Immature natural killer cell (primary cell): ENCODE measurements around the gene NTRK1. TPM values are rescaled to one million over a fixed set of nuclear protein-coding genes. Genes with fewer than 3 reads are reported as not detected.

Experiments used
- DNase-seq, 3 donors: peaks; one replicate each; pipeline ENCODE4 v3.0.0; 2022; ENCODE audit warnings: mixed read lengths in 1 of 3
- H3K27ac Mint-ChIP-seq, 6 donors: one replicate each; pipeline ENCODE4 v1.8.0; 2020; ENCODE audit warnings: mixed read lengths in 6 of 6, mild to moderate bottlenecking in 5 of 6, inconsistent platforms in 4 of 6, moderate library complexity in 3 of 6
- H3K27me3 Mint-ChIP-seq, 3 donors: one replicate each; pipeline ENCODE4 v1.8.0; 2020 to 2021; ENCODE audit warnings: low read depth in 3 of 3, mild to moderate bottlenecking in 3 of 3, mixed read lengths in 3 of 3, moderate library complexity in 3 of 3, inconsistent platforms in 1 of 3
- H3K36me3 Mint-ChIP-seq, 3 donors: one replicate each; pipeline ENCODE4 v1.8.0; 2020; ENCODE audit warnings: mixed read lengths in 3 of 3, inconsistent platforms in 2 of 3, mild to moderate bottlenecking in 2 of 3
- H3K4me1 Mint-ChIP-seq, 2 donors: one replicate each; pipeline ENCODE4 v1.8.0; 2020; ENCODE audit warnings: inconsistent platforms in 2 of 2, mild to moderate bottlenecking in 2 of 2, mixed read lengths in 2 of 2, moderate library complexity in 1 of 2
- H3K4me3 Mint-ChIP-seq, 5 donors: one replicate each; pipeline ENCODE4 v1.8.0; 2020; ENCODE audit warnings: mild to moderate bottlenecking in 5 of 5, mixed read lengths in 5 of 5, inconsistent platforms in 3 of 5, moderate library complexity in 3 of 5
- H3K9me3 Mint-ChIP-seq, 6 donors: one replicate each; pipeline ENCODE4 v1.8.0; 2020; ENCODE audit warnings: mild to moderate bottlenecking in 6 of 6, mixed read lengths in 6 of 6, inconsistent platforms in 4 of 6, moderate library complexity in 3 of 6
- polyA plus RNA-seq, 3 donors: library from polyadenylated mRNA; unstranded; fragments of 300-500 nt; fragmentation: Illumina TruSeq; gene quantifications; one replicate each; pipeline ENCODE4 v1.2.3, GENCODE V29; 2021

NTRK1 gene
- polyA plus RNA-seq, 3 donors from 2014 or later, result 0.71 TPM; not detected in 2

- Mint-ChIP-seq H3K27me3 (peaks cover 21 to 29% (median 25%) of the 10 kb centered on the region in 3 donors), H3K4me3 (no peak overlapping the region), H3K4me1 (peaks cover 23 to 28% of the 10 kb centered on the region in 2 donors), H3K27ac (peak overlapping the region in 2 of 6 donors; percentile 12 to 58), H3K36me3 (no peaks in the 10 kb centered on the region), H3K9me3 (no peaks in the 10 kb centered on the region)
- no peak for DNase-seq
Observed at GRCh38 chr1:156842618-156843300, 17.9 kb upstream of the NTRK1 start.

GRCh38 chr1:156844102-156844501 is 16.6 kb upstream of the NTRK1 start:
- Mint-ChIP-seq H3K36me3 (no peaks in the 10 kb centered on the region), H3K4me3 (peak overlapping the region; percentile 51 to 72 (median 55)), H3K9me3 (no peaks in the 10 kb centered on the region), H3K27me3 (peaks cover 19 to 32% (median 29%) of the 10 kb centered on the region in 3 donors), H3K27ac (peak overlapping the region in 2 of 6 donors; percentile 36 to 74), H3K4me1 (peaks cover 29 to 35% of the 10 kb centered on the region in 2 donors)
- DNase-seq, result no peak

- no peak for DNase-seq
- Mint-ChIP-seq H3K4me3 (peak overlapping the region; percentile 38 to 73 (median 72)), H3K27me3 (peaks cover 18 to 32% (median 29%) of the 10 kb centered on the region in 3 donors), H3K36me3 (no peaks in the 10 kb centered on the region), H3K9me3 (no peaks in the 10 kb centered on the region), H3K4me1 (peaks cover 30 to 31% of the 10 kb centered on the region in 2 donors), H3K27ac (peak overlapping the region in 1 of 6 donors; percentile 60)
Observed at GRCh38 chr1:156844638-156845037, 16.0 kb upstream of the NTRK1 start.

GRCh38 chr1:156845055-156845952 is 15.4 kb upstream of the NTRK1 start:
- peaks cover 17 to 32% (median 30%) of the 10 kb centered on the region in 3 donors for H3K27me3 Mint-ChIP-seq
- peak; percentile 52 to 59 (median 55) for DNase-seq
- H3K36me3 Mint-ChIP-seq, result no peaks in the 10 kb centered on the region
- H3K27ac Mint-ChIP-seq, result peak overlapping the region in 2 of 6 donors; percentile 53 to 60
- no peaks in the 10 kb centered on the region for H3K9me3 Mint-ChIP-seq
- peak overlapping the region; percentile 38 to 73 (median 72) for H3K4me3 Mint-ChIP-seq
- H3K4me1 Mint-ChIP-seq, result peaks cover 30 to 31% of the 10 kb centered on the region in 2 donors

- peak overlapping the region in 4 of 5 donors; percentile 13 to 59 (median 38) for H3K4me3 Mint-ChIP-seq
- peaks cover 17 to 32% (median 29%) of the 10 kb centered on the region in 3 donors for H3K27me3 Mint-ChIP-seq
- no peaks in the 10 kb centered on the region for H3K9me3 Mint-ChIP-seq
- H3K4me1 Mint-ChIP-seq, result peaks cover 30 to 31% of the 10 kb centered on the region in 2 donors
- H3K36me3 Mint-ChIP-seq, result no peaks in the 10 kb centered on the region
- H3K27ac Mint-ChIP-seq, result peak overlapping the region in 2 of 6 donors; percentile 62 to 69
- DNase-seq, result no peak
Observed at GRCh38 chr1:156845953-156846545, 14.6 kb upstream of the NTRK1 start.

GRCh38 chr1:156846643-156847042 is 14.0 kb upstream of the NTRK1 start:
- Mint-ChIP-seq H3K4me1 (peaks cover 30 to 31% of the 10 kb centered on the region in 2 donors), H3K4me3 (peak overlapping the region in 2 of 5 donors; percentile 9 to 59), H3K36me3 (no peaks in the 10 kb centered on the region), H3K9me3 (no peaks in the 10 kb centered on the region), H3K27ac (peak overlapping the region in 1 of 6 donors; percentile 46), H3K27me3 (peaks cover 17 to 32% (median 29%) of the 10 kb centered on the region in 3 donors)
- no peak for DNase-seq

- Mint-ChIP-seq H3K4me1 (peaks cover 30 to 31% of the 10 kb centered on the region in 2 donors), H3K36me3 (no peaks in the 10 kb centered on the region), H3K9me3 (no peaks in the 10 kb centered on the region), H3K4me3 (peak overlapping the region in 1 of 5 donors; percentile 61), H3K27ac (peak overlapping the region in 5 of 6 donors; percentile 32 to 59 (median 57)), H3K27me3 (peaks cover 17 to 29% (median 27%) of the 10 kb centered on the region in 3 donors)
- DNase-seq, result no peak
Observed at GRCh38 chr1:156847591-156848460, 12.8 kb upstream of the NTRK1 start.

GRCh38 chr1:156848461-156849150 is 12.1 kb upstream of the NTRK1 start:
- peaks cover 30 to 31% of the 10 kb centered on the region in 2 donors for H3K4me1 Mint-ChIP-seq
- no peaks in the 10 kb centered on the region for H3K9me3 Mint-ChIP-seq
- peak overlapping the region; percentile 26 to 61 (median 32) for H3K4me3 Mint-ChIP-seq
- peak overlapping the region in 5 of 6 donors; percentile 42 to 85 (median 56) for H3K27ac Mint-ChIP-seq
- DNase-seq, result peak; percentile 51 to 59 (median 56)
- no peaks in the 10 kb centered on the region for H3K36me3 Mint-ChIP-seq
- H3K27me3 Mint-ChIP-seq, result peaks cover 17 to 25% (median 25%) of the 10 kb centered on the region in 3 donors

- peaks cover 14 to 22% (median 21%) of the 10 kb centered on the region in 3 donors for H3K27me3 Mint-ChIP-seq
- no peak for DNase-seq
- H3K4me3 Mint-ChIP-seq, result peak overlapping the region in 4 of 5 donors; percentile 9 to 61 (median 36)
- H3K4me1 Mint-ChIP-seq, result peaks cover 27 to 31% of the 10 kb centered on the region in 2 donors
- H3K9me3 Mint-ChIP-seq, result no peaks in the 10 kb centered on the region
- no peaks in the 10 kb centered on the region for H3K36me3 Mint-ChIP-seq
- H3K27ac Mint-ChIP-seq, result peak overlapping the region in 3 of 6 donors; percentile 34 to 85 (median 56)
Observed at GRCh38 chr1:156849151-156849496, 11.5 kb upstream of the NTRK1 start.

- Mint-ChIP-seq H3K4me1 (peaks cover 13 to 17% of the 10 kb centered on the region in 2 donors), H3K27ac (peak overlapping the region in 1 of 6 donors; percentile 19), H3K27me3 (peaks cover 7 to 10% (median 10%) of the 10 kb centered on the region in 3 donors), H3K4me3 (no peak overlapping the region), H3K9me3 (no peaks in the 10 kb centered on the region), H3K36me3 (no peaks in the 10 kb centered on the region)
- no peak for DNase-seq
Observed at GRCh38 chr1:156851779-156852417, 8.8 kb upstream of the NTRK1 start.

GRCh38 chr1:156852418-156852874 is 8.2 kb upstream of the NTRK1 start:
- no peak overlapping the region for H3K4me3 Mint-ChIP-seq
- H3K27ac Mint-ChIP-seq, result peak overlapping the region in 1 of 6 donors; percentile 19
- H3K9me3 Mint-ChIP-seq, result no peaks in the 10 kb centered on the region
- H3K4me1 Mint-ChIP-seq, result peaks cover 13 to 17% of the 10 kb centered on the region in 2 donors
- no peaks in the 10 kb centered on the region for H3K36me3 Mint-ChIP-seq
- DNase-seq, result no peak
- peaks cover 2 to 10% (median 5%) of the 10 kb centered on the region in 3 donors for H3K27me3 Mint-ChIP-seq

GRCh38 chr1:156853761-156854160 is 6.9 kb upstream of the NTRK1 start:
- no peaks in the 10 kb centered on the region for H3K9me3 Mint-ChIP-seq
- peaks cover 8 to 9% of the 10 kb centered on the region in 2 donors for H3K4me1 Mint-ChIP-seq
- H3K27me3 Mint-ChIP-seq, result peaks cover 3 to 8% (median 4%) of the 10 kb centered on the region in 3 donors
- no peak overlapping the region for H3K27ac Mint-ChIP-seq
- no peak for DNase-seq
- H3K36me3 Mint-ChIP-seq, result no peaks in the 10 kb centered on the region
- H3K4me3 Mint-ChIP-seq, result no peak overlapping the region
